Glutamatergic neuron (in vitro differentiated cells): ENCODE data around the gene DISC1. TPM values are rescaled to one million over a fixed set of nuclear protein-coding genes. Genes with fewer than 3 reads are reported as not detected.

Source experiments
- DNase-seq: peaks from one replicate; pipeline ENCODE4 v3.0.0; 2022
- H3K27ac Mint-ChIP-seq: one replicate; pipeline ENCODE4 v1.8.0; 2020; ENCODE audit warnings: mild to moderate bottlenecking, mixed read lengths, inconsistent platforms; ENCODE audit not compliant: unreplicated experiment
- H3K27me3 Mint-ChIP-seq: one replicate; pipeline ENCODE4 v1.8.0; 2020; ENCODE audit warnings: mild to moderate bottlenecking, moderate library complexity, mixed read lengths, inconsistent platforms; ENCODE audit not compliant: unreplicated experiment
- H3K36me3 Mint-ChIP-seq: one replicate; pipeline ENCODE4 v1.8.0; 2020; ENCODE audit warnings: mild to moderate bottlenecking, mixed read lengths, inconsistent platforms; ENCODE audit not compliant: unreplicated experiment
- H3K4me1 Mint-ChIP-seq: one replicate; pipeline ENCODE4 v1.8.0; 2020; ENCODE audit warnings: mild to moderate bottlenecking, low read depth, mixed read lengths, inconsistent platforms; ENCODE audit not compliant: unreplicated experiment
- H3K4me3 Mint-ChIP-seq: one replicate; pipeline ENCODE4 v1.8.0; 2020; ENCODE audit warnings: mild to moderate bottlenecking, mixed read lengths, inconsistent platforms; ENCODE audit not compliant: unreplicated experiment
- H3K9me3 Mint-ChIP-seq: one replicate; pipeline ENCODE4 v1.8.0; 2020; ENCODE audit warnings: mild to moderate bottlenecking, moderate library complexity, mixed read lengths, inconsistent platforms; ENCODE audit not compliant: unreplicated experiment
- CTCF ChIP-seq: fragments of 200-600 bp; sonication (generic); IDR thresholded peaks from one replicate; pipeline ENCODE4 v1.5.0; 2021; ENCODE audit not compliant: partially characterized antibody, unreplicated experiment
- total RNA-seq: library from RNA; stranded (reverse); fragmentation: NEBNext Ultra II Directional; extraction: Animal tissue kit (Norgen Biotek cat#: 25700); gene quantifications from one replicate; pipeline ENCODE4 v1.2.1, GENCODE V29; 2021; ENCODE audit not compliant: unreplicated experiment

DISC1 gene
- total RNA-seq, 1 donor from 2014 or later: 9.1 TPM

- TF ChIP-seq CTCF: no peak
- peak overlapping the region; percentile 7 for H3K4me3 Mint-ChIP-seq
- peaks cover 28% of the 10 kb centered on the region for H3K4me1 Mint-ChIP-seq
- H3K9me3 Mint-ChIP-seq: peaks cover 3% of the 10 kb centered on the region
- DNase-seq: no peak
- peaks cover 5% of the 10 kb centered on the region for H3K36me3 Mint-ChIP-seq
- H3K27ac Mint-ChIP-seq: peak overlapping the region; percentile 65
- H3K27me3 Mint-ChIP-seq: no peaks in the 10 kb centered on the region
These were observed 418.1 kb downstream of the DISC1 start for GRCh38 chr1:232044728-232045127.

GRCh38 chr1:232045139-232045994 is 418.8 kb downstream of the DISC1 start:
- Mint-ChIP-seq H3K9me3 (peaks cover 3% of the 10 kb centered on the region), H3K4me3 (peak overlapping the region; percentile 7), H3K4me1 (peaks cover 28% of the 10 kb centered on the region), H3K27me3 (no peaks in the 10 kb centered on the region), H3K27ac (peak overlapping the region; percentile 65), H3K36me3 (peaks cover 5% of the 10 kb centered on the region)
- no peak for DNase-seq
- TF ChIP-seq CTCF: no peak

GRCh38 chr1:232046451-232047306 is 420.1 kb downstream of the DISC1 start:
- no peak for TF ChIP-seq CTCF
- H3K36me3 Mint-ChIP-seq: peaks cover 5% of the 10 kb centered on the region
- no peaks in the 10 kb centered on the region for H3K27me3 Mint-ChIP-seq
- H3K4me3 Mint-ChIP-seq: peak overlapping the region; percentile 3
- H3K27ac Mint-ChIP-seq: no peak overlapping the region
- DNase-seq: no peak
- peaks cover 3% of the 10 kb centered on the region for H3K9me3 Mint-ChIP-seq
- H3K4me1 Mint-ChIP-seq: peaks cover 28% of the 10 kb centered on the region

GRCh38 chr1:232047473-232047872 is 420.9 kb downstream of the DISC1 start:
- H3K4me1 Mint-ChIP-seq: peaks cover 28% of the 10 kb centered on the region
- TF ChIP-seq CTCF: no peak
- no peak overlapping the region for H3K4me3 Mint-ChIP-seq
- H3K36me3 Mint-ChIP-seq: peaks cover 5% of the 10 kb centered on the region
- H3K9me3 Mint-ChIP-seq: peaks cover 3% of the 10 kb centered on the region
- H3K27ac Mint-ChIP-seq: no peak overlapping the region
- no peak for DNase-seq
- no peaks in the 10 kb centered on the region for H3K27me3 Mint-ChIP-seq
